Measurements from ENCODE around the gene GFRA1.

GFRA1 gene

GRCh38 chr10:116014326-116014725 lies 258.7 kb downstream of the GFRA1 start:
- Histone ChIP-seq H3K27ac (ENCODE audit: extremely low read depth, low read depth, low read length) (no peak overlapping the region), H3K4me1 (ENCODE audit: control insufficient read depth, insufficient read depth, low read length) (peaks cover 3% of the 10 kb centered on the region; the same call in 1 of the 2 replicates), H3K9me3 (ENCODE audit: control insufficient read depth, insufficient read depth, low read depth, low read length) (no peaks in the 10 kb centered on the region), H3K36me3 (ENCODE audit: control insufficient read depth in 2 of 2, insufficient read depth in 1 of 2, low read length in 2 of 2) (no peaks in the 10 kb centered on the region), H3K4me3 (ENCODE audit: low read depth, low read length) (no peak overlapping the region)
- POLR2A ChIA-PET = no interaction called here
- no peak for TF ChIP-seq ZNF112 (tag by site-specific recombination; IDR thresholded peaks at IDR 0.05)
- no peak for TF ChIP-seq ZNF785 (tag by site-specific recombination; IDR thresholded peaks at IDR 0.05)
- TF ChIP-seq GFI1B (tag by site-specific recombination; IDR thresholded peaks at IDR 0.05) = no peak
- TF ChIP-seq ZNF184 (tag by site-specific recombination; IDR thresholded peaks at IDR 0.05) = no peak
- TF ChIP-seq ZNF501 (tag by site-specific recombination; IDR thresholded peaks at IDR 0.05) = no peak
- no peak for TF ChIP-seq ZNF692 (tag by site-specific recombination; IDR thresholded peaks at IDR 0.05)
- TF ChIP-seq ZNF221 (tag by site-specific recombination; IDR thresholded peaks at IDR 0.05; ENCODE audit: borderline replicate concordance) = no peak
- no peak for TF ChIP-seq SCRT1 (tag by site-specific recombination; IDR thresholded peaks at IDR 0.05; ENCODE audit: borderline replicate concordance)
- TF ChIP-seq ZNF423 (tag by site-specific recombination; IDR thresholded peaks at IDR 0.05) = no peak
- no peak for TF ChIP-seq MYNN (tag by site-specific recombination; IDR thresholded peaks at IDR 0.05; ENCODE audit: borderline replicate concordance)
- TF ChIP-seq HOXA7 (CRISPR knock-in tag; IDR thresholded peaks at IDR 0.05; ENCODE audit: borderline replicate concordance) = no peak
- CTCF ChIA-PET = interaction anchor here (0.7 kb wide), 1 partner anchor 164 kb away, joined by 3 read pairs; no protein-coding TSS in a partner anchor

- CTCF ChIA-PET = no interaction called here
- H3K9me3 ChIP-seq (ENCODE audit: control insufficient read depth, insufficient read depth, low read depth, low read length) = no peaks in the 10 kb centered on the region
- POLR2A ChIA-PET = no interaction called here
- H3K4me1 ChIP-seq (ENCODE audit: control insufficient read depth, insufficient read depth, low read length) = peaks cover 3% of the 10 kb centered on the region; the same call in 1 of the 2 replicates
- no peak overlapping the region for H3K27ac ChIP-seq (ENCODE audit: extremely low read depth, low read depth, low read length)
- H3K4me3 ChIP-seq (ENCODE audit: low read depth, low read length) = no peak overlapping the region
- TF ChIP-seq REPIN1 (tag by site-specific recombination; IDR thresholded peaks at IDR 0.05; ENCODE audit: low read depth) = no peak
- TF ChIP-seq HOXC10 (CRISPR knock-in tag; IDR thresholded peaks at IDR 0.05) = no peak
- TF ChIP-seq ZFHX2 (tag by site-specific recombination; conservative IDR thresholded peaks at IDR 0.05) = no peak
- no peak for TF ChIP-seq TSHZ1 (tag by site-specific recombination; IDR thresholded peaks at IDR 0.05; ENCODE audit: borderline replicate concordance)
- no peak for TF ChIP-seq ZNF311 (tag by site-specific recombination; IDR thresholded peaks at IDR 0.05; ENCODE audit: borderline replicate concordance)
- no peak for TF ChIP-seq ZNF37A (tag by site-specific recombination; IDR thresholded peaks at IDR 0.05)
- no peak for TF ChIP-seq ZNF391 (tag by site-specific recombination; IDR thresholded peaks at IDR 0.05; ENCODE audit: borderline replicate concordance, low read depth)
- no peak for TF ChIP-seq PRDM4 (tag by site-specific recombination; IDR thresholded peaks at IDR 0.05)
- no peak for TF ChIP-seq ZXDB (tag by site-specific recombination; IDR thresholded peaks at IDR 0.05)
- no peaks in the 10 kb centered on the region for H3K36me3 ChIP-seq (ENCODE audit: control insufficient read depth in 2 of 2, insufficient read depth in 1 of 2, low read length in 2 of 2)
Observed at GRCh38 chr10:116011929-116012328, 261.1 kb downstream of the GFRA1 start.

Data from HEK293 (cell line).